Neural cell (in vitro differentiated cells): ENCODE measurements around the gene FLYWCH1. TPM values are rescaled to one million over a fixed set of nuclear protein-coding genes. Genes with fewer than 3 reads are reported as not detected.
A peak's percentile ranks its signal among the peaks of the same experiment; 100 is the strongest.

Experiments
- H2AFZ ChIP-seq: fragments of 200-600, 300-800 bp; sonication (generic), shearing (Covaris generic); 2 replicates; pipeline ENCODE4 v1.6.0; 2014; ENCODE audit warnings: low read depth, mild to moderate bottlenecking, antibody characterized with exemption, low read length, moderate library complexity
- H3F3A ChIP-seq: fragments of 200-600 bp; shearing (Covaris generic); 2 replicates; pipeline ENCODE4 v1.6.1; 2016; ENCODE audit warnings: mild to moderate bottlenecking, moderate library complexity, mixed read lengths, antibody characterized with exemption, low read length; ENCODE audit not compliant: insufficient read depth, poor library complexity, severe bottlenecking
- H3K27ac ChIP-seq: fragments of 200-600, 300-800 bp; sonication (generic), shearing (Covaris generic); 2 replicates; pipeline ENCODE4 v1.5.1; 2014; ENCODE audit warnings: mild to moderate bottlenecking, low read length, moderate library complexity
- H3K27me3 ChIP-seq: fragments of 300-800, 200-600 bp; sonication (generic), shearing (Covaris generic); 2 replicates; pipeline ENCODE4 v1.6.0; 2014; ENCODE audit warnings: mild to moderate bottlenecking, low read depth, low read length, moderate library complexity; ENCODE audit not compliant: insufficient read depth
- H3K36me3 ChIP-seq: fragments of 300-800, 200-600 bp; sonication (generic), shearing (Covaris generic); 2 replicates; pipeline ENCODE4 v1.5.1; 2014; ENCODE audit warnings: mild to moderate bottlenecking, antibody characterized with exemption, low read length, moderate library complexity; ENCODE audit not compliant: insufficient read depth
- H3K4me2 ChIP-seq: fragments of 300-800, 200-600 bp; sonication (generic), shearing (Covaris generic); 2 replicates; pipeline ENCODE4 v1.6.0; 2014; ENCODE audit warnings: mild to moderate bottlenecking, low read length
- H3K4me3 ChIP-seq: fragments of 300-800, 200-600 bp; sonication (generic), shearing (Covaris generic); 2 replicates; pipeline ENCODE4 v1.5.1; 2014; ENCODE audit warnings: mild to moderate bottlenecking, low read length, moderate library complexity
- H3K79me2 ChIP-seq: fragments of 200-600 bp; shearing (Covaris generic); replicated peaks from 2 replicates; pipeline ENCODE4 v1.6.0; 2014; ENCODE audit warnings: mild to moderate bottlenecking, low read length, moderate library complexity; ENCODE audit not compliant: insufficient read depth
- H3K9ac ChIP-seq: fragments of 300-800, 200-600 bp; sonication (generic), shearing (Covaris generic); 2 replicates; pipeline ENCODE4 v1.6.1; 2016; ENCODE audit warnings: mild to moderate bottlenecking, low read length, mixed read lengths
- H3K9me2 ChIP-seq: fragments of 200-600 bp; shearing (Covaris generic); 2 replicates; pipeline ENCODE4 v1.6.1; 2016; ENCODE audit warnings: mild to moderate bottlenecking, low read length, mixed read lengths; ENCODE audit not compliant: insufficient read depth
- H3K9me3 ChIP-seq: fragments of 200-600, 300-800 bp; sonication (generic), shearing (Covaris generic); 2 replicates; pipeline ENCODE4 v1.6.1; 2016; ENCODE audit warnings: mild to moderate bottlenecking, mixed run types, low read length, moderate library complexity, mixed read lengths
- H4K20me1 ChIP-seq: fragments of 200-600 bp; shearing (Covaris generic); 2 replicates; pipeline ENCODE4 v1.6.1; 2016; ENCODE audit warnings: mild to moderate bottlenecking, mixed run types; ENCODE audit not compliant: insufficient read depth
- CTCF ChIP-seq: fragments of 450-650 bp; IDR thresholded peaks from 2 replicates; pipeline ENCODE4 v1.5.1; 2014; ENCODE audit warnings: antibody characterized with exemption, mild to moderate bottlenecking, moderate library complexity; ENCODE audit not compliant: poor library complexity, severe bottlenecking
- EP300 ChIP-seq: fragments of 450-650 bp; conservative IDR thresholded peaks from 2 replicates; pipeline ENCODE4 v1.6.1; 2014; ENCODE audit warnings: antibody characterized with exemption, mild to moderate bottlenecking, moderate library complexity; ENCODE audit not compliant: poor library complexity, severe bottlenecking
- EZH2 ChIP-seq: fragments of 200-600, 300-800 bp; shearing (Covaris generic), sonication (generic); IDR thresholded peaks from 2 replicates; pipeline ENCODE4 v1.6.1; 2014; ENCODE audit warnings: antibody characterized with exemption, low read length, borderline replicate concordance, mild to moderate bottlenecking; ENCODE audit not compliant: insufficient read depth, poor library complexity, severe bottlenecking
- MXI1 ChIP-seq: fragments of 450-650 bp; conservative IDR thresholded peaks from 2 replicates; pipeline ENCODE4 v1.6.1; 2014; ENCODE audit warnings: antibody characterized with exemption, mild to moderate bottlenecking; ENCODE audit not compliant: poor library complexity, severe bottlenecking
- POLR2AphosphoS5 ChIP-seq: IDR thresholded peaks from 2 replicates; pipeline ENCODE4 v1.6.1; 2012
- RAD21 ChIP-seq: fragments of 450-650 bp; conservative IDR thresholded peaks from 2 replicates; pipeline ENCODE4 v1.6.1; 2014; ENCODE audit warnings: antibody characterized with exemption, mild to moderate bottlenecking, moderate library complexity
- REST ChIP-seq: IDR thresholded peaks from 2 replicates; pipeline ENCODE4 v1.6.1; 2012; ENCODE audit warnings: borderline replicate concordance
- SMC3 ChIP-seq: fragments of 450-650 bp; conservative IDR thresholded peaks from 2 replicates; pipeline ENCODE4 v1.6.1; 2014; ENCODE audit warnings: antibody characterized with exemption, mild to moderate bottlenecking, moderate library complexity; ENCODE audit not compliant: poor library complexity
- TAF1 ChIP-seq: IDR thresholded peaks from 2 replicates; pipeline ENCODE4 v1.6.1; 2012; ENCODE audit warnings: low read depth
- polyA plus RNA-seq: library from polyadenylated mRNA; depleted of rRNA; stranded (reverse); fragments of >200 nt; gene quantifications from 2 replicates; pipeline ENCODE4 v1.2.3, GENCODE V29; 2014

The FLYWCH1 gene
- polyA plus RNA-seq, 1 donor from 2014 or later: 33.0 TPM

- H3K9ac ChIP-seq: no peak overlapping the region
- no peaks in the 10 kb centered on the region for H4K20me1 ChIP-seq
- H3K36me3 ChIP-seq: no peaks in the 10 kb centered on the region
- H3F3A ChIP-seq: no peaks in the 10 kb centered on the region
- no peaks in the 10 kb centered on the region for H3K79me2 ChIP-seq
- no peaks in the 10 kb centered on the region for H3K27me3 ChIP-seq
- TF ChIP-seq SMC3 (no peak), POLR2AphosphoS5 (no peak), CTCF (no peak), REST (no peak), EZH2 (no peak), TAF1 (no peak), RAD21 (no peak), MXI1 (no peak), EP300 (no peak)
- no peak overlapping the region for H3K27ac ChIP-seq
- no peak overlapping the region for H3K4me2 ChIP-seq
- H3K9me3 ChIP-seq: no peaks in the 10 kb centered on the region
- no peaks in the 10 kb centered on the region for H3K9me2 ChIP-seq
- peak overlapping the region; percentile 81 for H3K4me3 ChIP-seq
- H2AFZ ChIP-seq: no peak overlapping the region
Measured at GRCh38 chr16:2981177-2981898, 69.6 kb downstream of the FLYWCH1 start.

GRCh38 chr16:2981899-2982250 lies 70.1 kb downstream of the FLYWCH1 start:
- no peak overlapping the region for H2AFZ ChIP-seq
- no peaks in the 10 kb centered on the region for H3K36me3 ChIP-seq
- no peak overlapping the region for H3K4me3 ChIP-seq
- no peak for TF ChIP-seq POLR2AphosphoS5
- TF ChIP-seq RAD21: no peak
- no peak for TF ChIP-seq EZH2
- no peak for TF ChIP-seq TAF1
- TF ChIP-seq CTCF: no peak
- no peak for TF ChIP-seq SMC3
- no peak for TF ChIP-seq EP300
- no peak for TF ChIP-seq REST
- TF ChIP-seq MXI1: no peak
- H3K9ac ChIP-seq: no peak overlapping the region
- H3K9me3 ChIP-seq: no peaks in the 10 kb centered on the region
- H3F3A ChIP-seq: no peaks in the 10 kb centered on the region
- H3K79me2 ChIP-seq: no peaks in the 10 kb centered on the region
- H3K9me2 ChIP-seq: no peaks in the 10 kb centered on the region
- H3K27ac ChIP-seq: no peak overlapping the region
- no peaks in the 10 kb centered on the region for H4K20me1 ChIP-seq
- no peak overlapping the region for H3K4me2 ChIP-seq
- no peaks in the 10 kb centered on the region for H3K27me3 ChIP-seq
